Hippocampal formation (tissue), 2 donors: ENCODE data around the gene VWA8.
"Not testable (repeated sequence)": the region's sequence is repeated elsewhere in the genome, so short reads cannot be mapped to it uniquely, and the experiment has no call there.

Experiments
- DNase-seq, 2 donors: peaks; one replicate each; lab custom pipeline; 2025; lab: John Stamatoyannopoulos, UW

Gene VWA8

GRCh38 chr13:41682766-41683165 is 278.1 kb downstream of the VWA8 start:
- no peak for DNase-seq

GRCh38 chr13:41682001-41682400 is 278.9 kb downstream of the VWA8 start:
- DNase-seq: no peak

GRCh38 chr13:41681587-41681986 is 279.3 kb downstream of the VWA8 start:
- DNase-seq: no peak

GRCh38 chr13:41680900-41681299 is 280.0 kb downstream of the VWA8 start:
- DNase-seq: no peak

GRCh38 chr13:41678848-41679247 is 282.1 kb downstream of the VWA8 start:
- no peak for DNase-seq

- no peak for DNase-seq
These were observed 282.7 kb downstream of the VWA8 start for GRCh38 chr13:41678249-41678648.

GRCh38 chr13:41675306-41675705 is 285.6 kb downstream of the VWA8 start:
- DNase-seq: no peak

GRCh38 chr13:41674246-41674645 is 286.7 kb downstream of the VWA8 start:
- no peak for DNase-seq

- no peak for DNase-seq
These were observed 287.3 kb downstream of the VWA8 start for GRCh38 chr13:41673640-41674039.

GRCh38 chr13:41670873-41671443 is 290.0 kb downstream of the VWA8 start:
- DNase-seq: no peak

- DNase-seq: peak; percentile 45 to 89
These were observed 292.7 kb downstream of the VWA8 start for GRCh38 chr13:41668130-41668757.

- no peak for DNase-seq
These were observed 294.3 kb downstream of the VWA8 start for GRCh38 chr13:41666644-41667043.

GRCh38 chr13:41660411-41660810 is 300.5 kb downstream of the VWA8 start:
- DNase-seq: no peak

- DNase-seq: no peak
These were observed 302.8 kb downstream of the VWA8 start for GRCh38 chr13:41658057-41658661.

GRCh38 chr13:41655997-41656396 is 304.9 kb downstream of the VWA8 start:
- no peak for DNase-seq

- DNase-seq: no peak
These were observed 306.1 kb downstream of the VWA8 start for GRCh38 chr13:41654796-41655195.

GRCh38 chr13:41652735-41653361 is 308.1 kb downstream of the VWA8 start:
- DNase-seq: peak; percentile 28 to 67

- no peak for DNase-seq
These were observed 309.4 kb downstream of the VWA8 start for GRCh38 chr13:41651413-41652058.

GRCh38 chr13:41650706-41651105 is 310.2 kb downstream of the VWA8 start:
- no peak for DNase-seq

GRCh38 chr13:41649659-41650058 is 311.2 kb downstream of the VWA8 start:
- DNase-seq: no peak

- no peak for DNase-seq
These were observed 312.5 kb downstream of the VWA8 start for GRCh38 chr13:41648314-41648935.

GRCh38 chr13:41647699-41648313 is 313.1 kb downstream of the VWA8 start:
- not testable (repeated sequence) for DNase-seq
